LNCaP clone FGC (cell line): ENCODE data around the gene UBXN6.

ENCODE experiments used
- DNase-seq: peaks from one replicate; pipeline ENCODE4 v3.0.0-alpha.2; 2011; ENCODE audit warnings: low read depth
- H3K4me3 ChIP-seq: 2 replicates; pipeline ENCODE4 v1.5.1; 2011; ENCODE audit warnings: mild to moderate bottlenecking, low read depth, low read length, control low read depth
- CTCF ChIP-seq: IDR thresholded peaks from 2 replicates; pipeline ENCODE4 v1.5.1; 2012; ENCODE audit warnings: mild to moderate bottlenecking; ENCODE audit not compliant: control insufficient read depth, insufficient read depth; ENCODE audit errors: extremely low read depth

The UBXN6 gene

GRCh38 chr19:4472174-4472974 lies 14.8 kb upstream of the UBXN6 start, which contains the start of gene HDGFL2:
TSS of gene HDGFL2 (plus strand) at chr19:4472297. CDS start at chr19:4472351, 54 bp downstream.
- no peak for DNase-seq
- peak within 1 kb of the TSS; percentile 98 for H3K4me3 ChIP-seq
- TF ChIP-seq CTCF = no peak

GRCh38 chr19:4471403-4472173 lies 14.0 kb upstream of the UBXN6 start:
- peak; percentile 100 for DNase-seq
- H3K4me3 ChIP-seq = peak overlapping the region; percentile 64
- no peak for TF ChIP-seq CTCF

GRCh38 chr19:4467835-4468234 lies 10.2 kb upstream of the UBXN6 start:
- no peak for DNase-seq
- TF ChIP-seq CTCF = no peak
- no peak overlapping the region for H3K4me3 ChIP-seq

GRCh38 chr19:4464815-4465581 lies 7.4 kb upstream of the UBXN6 start:
- no peak for TF ChIP-seq CTCF
- DNase-seq = no peak
- no peak overlapping the region for H3K4me3 ChIP-seq

- no peak for DNase-seq
- H3K4me3 ChIP-seq = peak overlapping the region; percentile 84
- TF ChIP-seq CTCF = no peak
Measured at GRCh38 chr19:4456843-4457653, 546 bp downstream of the UBXN6 start.

GRCh38 chr19:4456476-4456842 lies 1.1 kb downstream of the UBXN6 start:
- peak overlapping the region; percentile 84 for H3K4me3 ChIP-seq
- DNase-seq = no peak

More at GRCh38 chr19:4456476-4456842, 1.1 kb downstream of the UBXN6 start:
- no peak for TF ChIP-seq CTCF
